ENCODE measurements around the gene COL9A2. TPM values are rescaled to one million over a fixed set of nuclear protein-coding genes. Genes with fewer than 3 reads are reported as not detected.

COL9A2 gene
- total and polyA plus RNA-seq, 4 donors = 0.19 to 0.75 (median 0.34) TPM

DNA sequence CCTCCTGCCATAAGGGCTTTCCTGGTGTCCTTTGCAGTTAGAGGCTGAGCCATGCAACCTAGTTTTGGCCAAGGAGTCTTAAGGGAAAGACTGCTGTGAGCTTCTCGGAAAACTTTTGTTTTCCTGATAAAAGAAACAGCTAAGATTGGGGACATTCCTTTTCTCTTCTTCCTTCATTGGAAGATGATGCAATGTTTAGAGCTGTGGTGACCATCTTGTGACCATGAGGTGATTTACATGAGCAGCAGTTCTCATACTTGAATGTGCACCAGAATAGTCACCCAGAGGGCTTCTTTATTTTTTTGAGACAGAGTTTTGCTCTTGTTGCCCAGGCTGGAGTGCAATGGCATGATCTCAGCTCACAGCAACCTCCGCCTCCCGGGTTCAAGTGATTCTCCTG, 36.0 kb upstream of the COL9A2 start:
- Histone ChIP-seq H3K4me1 (ENCODE audit: control insufficient read depth in 4 of 4, insufficient read depth in 4 of 4, low read length in 3 of 4) (no peaks in the 10 kb centered on the region), H3K36me3 (ENCODE audit: control insufficient read depth in 4 of 4, insufficient read depth in 3 of 4, low read depth in 1 of 4, low read length in 3 of 4) (no peaks in the 10 kb centered on the region), H3K27me3 (ENCODE audit: control insufficient read depth in 4 of 4, insufficient read depth in 4 of 4, low read length in 3 of 4) (no peaks in the 10 kb centered on the region), H3K27ac (ENCODE audit: low read depth in 1 of 2, low read length in 2 of 2) (no peak overlapping the region), H3K9ac (ENCODE audit: low read depth in 1 of 2, low read length in 2 of 2) (no peak overlapping the region), H3K4me3 (ENCODE audit: low read depth in 1 of 3, low read length in 3 of 3) (no peak overlapping the region), H3K9me3 (ENCODE audit: control insufficient read depth in 4 of 4, low read length in 3 of 4) (no peaks in the 10 kb centered on the region)
- no peak for DNase-seq (ENCODE audit: low spot score)
- 98% methylated on average over 3 of the region's 3 CpGs for WGBS
- no peak for TF ChIP-seq HNF4G (IDR thresholded peaks at IDR 0.05)

DNA sequence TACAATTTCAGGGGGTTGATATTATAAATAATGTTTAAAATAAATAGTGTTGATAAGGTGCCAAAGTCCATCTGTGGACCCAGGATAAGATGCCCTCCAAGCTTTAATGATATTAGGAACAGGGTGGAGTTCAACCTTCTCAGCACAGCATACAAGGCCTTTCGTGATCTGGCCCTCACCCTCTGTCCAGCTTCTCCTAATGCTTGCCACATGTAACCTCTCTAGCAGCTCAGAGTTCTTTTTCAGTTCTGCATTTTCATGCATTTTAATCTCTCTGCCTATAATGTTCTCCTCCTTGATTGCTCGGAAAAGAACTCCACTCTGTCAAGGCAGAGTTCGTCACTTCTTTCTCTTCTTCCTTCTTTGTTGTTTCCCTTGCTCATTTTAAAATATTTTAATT, 35.0 kb upstream of the COL9A2 start:
- TF ChIP-seq, protein P1, sequence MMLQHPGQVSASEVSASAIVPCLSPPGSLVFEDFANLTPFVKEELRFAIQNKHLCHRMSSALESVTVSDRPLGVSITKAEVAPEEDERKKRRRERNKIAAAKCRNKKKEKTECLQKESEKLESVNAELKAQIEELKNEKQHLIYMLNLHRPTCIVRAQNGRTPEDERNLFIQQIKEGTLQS (IDR thresholded peaks at IDR 0.05) = no peak
- TF ChIP-seq JUND (IDR thresholded peaks at IDR 0.05) (no peak), FOXA2 (IDR thresholded peaks at IDR 0.05) (no peak), RXRA (IDR thresholded peaks at IDR 0.05) (no peak), FOXA1 (IDR thresholded peaks at IDR 0.05) (no peak), HNF4A (conservative IDR thresholded peaks at IDR 0.05) (no peak), YY1 (IDR thresholded peaks at IDR 0.05) (no peak), RAD21 (IDR thresholded peaks at IDR 0.05) (no peak), GABPA (IDR thresholded peaks at IDR 0.05 in 1 of 2, conservative IDR thresholded peaks at IDR 0.05 in 1 of 2) (no peak), EGR1 (IDR thresholded peaks at IDR 0.05; ENCODE audit: low read depth in 2 of 2) (no peak), SP1 (IDR thresholded peaks at IDR 0.05) (no peak), HNF4G (IDR thresholded peaks at IDR 0.05) (no peak), TAF1 (conservative IDR thresholded peaks at IDR 0.05) (no peak), NR2F2 (IDR thresholded peaks at IDR 0.05) (no peak)
- TF ChIP-seq, protein P2, sequence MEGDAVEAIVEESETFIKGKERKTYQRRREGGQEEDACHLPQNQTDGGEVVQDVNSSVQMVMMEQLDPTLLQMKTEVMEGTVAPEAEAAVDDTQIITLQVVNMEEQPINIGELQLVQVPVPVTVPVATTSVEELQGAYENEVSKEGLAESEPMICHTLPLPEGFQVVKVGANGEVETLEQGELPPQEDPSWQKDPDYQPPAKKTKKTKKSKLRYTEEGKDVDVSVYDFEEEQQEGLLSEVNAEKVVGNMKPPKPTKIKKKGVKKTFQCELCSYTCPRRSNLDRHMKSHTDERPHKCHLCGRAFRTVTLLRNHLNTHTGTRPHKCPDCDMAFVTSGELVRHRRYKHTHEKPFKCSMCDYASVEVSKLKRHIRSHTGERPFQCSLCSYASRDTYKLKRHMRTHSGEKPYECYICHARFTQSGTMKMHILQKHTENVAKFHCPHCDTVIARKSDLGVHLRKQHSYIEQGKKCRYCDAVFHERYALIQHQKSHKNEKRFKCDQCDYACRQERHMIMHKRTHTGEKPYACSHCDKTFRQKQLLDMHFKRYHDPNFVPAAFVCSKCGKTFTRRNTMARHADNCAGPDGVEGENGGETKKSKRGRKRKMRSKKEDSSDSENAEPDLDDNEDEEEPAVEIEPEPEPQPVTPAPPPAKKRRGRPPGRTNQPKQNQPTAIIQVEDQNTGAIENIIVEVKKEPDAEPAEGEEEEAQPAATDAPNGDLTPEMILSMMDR (IDR thresholded peaks at IDR 0.05; ENCODE audit: low read depth, low read length, missing input control) = no peak
- TF ChIP-seq, protein P3, sequence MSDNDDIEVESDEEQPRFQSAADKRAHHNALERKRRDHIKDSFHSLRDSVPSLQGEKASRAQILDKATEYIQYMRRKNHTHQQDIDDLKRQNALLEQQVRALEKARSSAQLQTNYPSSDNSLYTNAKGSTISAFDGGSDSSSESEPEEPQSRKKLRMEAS (IDR thresholded peaks at IDR 0.05) = no peak
- TF ChIP-seq, protein P4, sequence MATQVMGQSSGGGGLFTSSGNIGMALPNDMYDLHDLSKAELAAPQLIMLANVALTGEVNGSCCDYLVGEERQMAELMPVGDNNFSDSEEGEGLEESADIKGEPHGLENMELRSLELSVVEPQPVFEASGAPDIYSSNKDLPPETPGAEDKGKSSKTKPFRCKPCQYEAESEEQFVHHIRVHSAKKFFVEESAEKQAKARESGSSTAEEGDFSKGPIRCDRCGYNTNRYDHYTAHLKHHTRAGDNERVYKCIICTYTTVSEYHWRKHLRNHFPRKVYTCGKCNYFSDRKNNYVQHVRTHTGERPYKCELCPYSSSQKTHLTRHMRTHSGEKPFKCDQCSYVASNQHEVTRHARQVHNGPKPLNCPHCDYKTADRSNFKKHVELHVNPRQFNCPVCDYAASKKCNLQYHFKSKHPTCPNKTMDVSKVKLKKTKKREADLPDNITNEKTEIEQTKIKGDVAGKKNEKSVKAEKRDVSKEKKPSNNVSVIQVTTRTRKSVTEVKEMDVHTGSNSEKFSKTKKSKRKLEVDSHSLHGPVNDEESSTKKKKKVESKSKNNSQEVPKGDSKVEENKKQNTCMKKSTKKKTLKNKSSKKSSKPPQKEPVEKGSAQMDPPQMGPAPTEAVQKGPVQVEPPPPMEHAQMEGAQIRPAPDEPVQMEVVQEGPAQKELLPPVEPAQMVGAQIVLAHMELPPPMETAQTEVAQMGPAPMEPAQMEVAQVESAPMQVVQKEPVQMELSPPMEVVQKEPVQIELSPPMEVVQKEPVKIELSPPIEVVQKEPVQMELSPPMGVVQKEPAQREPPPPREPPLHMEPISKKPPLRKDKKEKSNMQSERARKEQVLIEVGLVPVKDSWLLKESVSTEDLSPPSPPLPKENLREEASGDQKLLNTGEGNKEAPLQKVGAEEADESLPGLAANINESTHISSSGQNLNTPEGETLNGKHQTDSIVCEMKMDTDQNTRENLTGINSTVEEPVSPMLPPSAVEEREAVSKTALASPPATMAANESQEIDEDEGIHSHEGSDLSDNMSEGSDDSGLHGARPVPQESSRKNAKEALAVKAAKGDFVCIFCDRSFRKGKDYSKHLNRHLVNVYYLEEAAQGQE (IDR thresholded peaks at IDR 0.05) = no peak
- TF ChIP-seq, protein P5, sequence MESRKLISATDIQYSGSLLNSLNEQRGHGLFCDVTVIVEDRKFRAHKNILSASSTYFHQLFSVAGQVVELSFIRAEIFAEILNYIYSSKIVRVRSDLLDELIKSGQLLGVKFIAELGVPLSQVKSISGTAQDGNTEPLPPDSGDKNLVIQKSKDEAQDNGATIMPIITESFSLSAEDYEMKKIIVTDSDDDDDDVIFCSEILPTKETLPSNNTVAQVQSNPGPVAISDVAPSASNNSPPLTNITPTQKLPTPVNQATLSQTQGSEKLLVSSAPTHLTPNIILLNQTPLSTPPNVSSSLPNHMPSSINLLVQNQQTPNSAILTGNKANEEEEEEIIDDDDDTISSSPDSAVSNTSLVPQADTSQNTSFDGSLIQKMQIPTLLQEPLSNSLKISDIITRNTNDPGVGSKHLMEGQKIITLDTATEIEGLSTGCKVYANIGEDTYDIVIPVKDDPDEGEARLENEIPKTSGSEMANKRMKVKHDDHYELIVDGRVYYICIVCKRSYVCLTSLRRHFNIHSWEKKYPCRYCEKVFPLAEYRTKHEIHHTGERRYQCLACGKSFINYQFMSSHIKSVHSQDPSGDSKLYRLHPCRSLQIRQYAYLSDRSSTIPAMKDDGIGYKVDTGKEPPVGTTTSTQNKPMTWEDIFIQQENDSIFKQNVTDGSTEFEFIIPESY (IDR thresholded peaks at IDR 0.05) = no peak
- WGBS = 85% methylated on average over 3 of the region's 3 CpGs
- H3K4me1 ChIP-seq (ENCODE audit: control insufficient read depth in 4 of 4, insufficient read depth in 4 of 4, low read length in 3 of 4) = no peaks in the 10 kb centered on the region
- H3K4me3 ChIP-seq (ENCODE audit: low read depth in 1 of 3, low read length in 3 of 3) = no peak overlapping the region
- DNase-seq (ENCODE audit: low spot score) = no peak
- H3K36me3 ChIP-seq (ENCODE audit: control insufficient read depth in 4 of 4, insufficient read depth in 3 of 4, low read depth in 1 of 4, low read length in 3 of 4) = no peaks in the 10 kb centered on the region
- H3K9me3 ChIP-seq (ENCODE audit: control insufficient read depth in 4 of 4, low read length in 3 of 4) = no peaks in the 10 kb centered on the region
- no peak overlapping the region for H3K9ac ChIP-seq (ENCODE audit: low read depth in 1 of 2, low read length in 2 of 2)
- no peak overlapping the region for H3K27ac ChIP-seq (ENCODE audit: low read depth in 1 of 2, low read length in 2 of 2)
- H3K27me3 ChIP-seq (ENCODE audit: control insufficient read depth in 4 of 4, insufficient read depth in 4 of 4, low read length in 3 of 4) = no peaks in the 10 kb centered on the region

Data from liver (tissue), 9 donors.